MM.1S (cell line): ENCODE results near the gene PADI4.

Experiments used
- EZH2 ChIP-seq: fragments of 300-600 bp; sonication (generic); optimal IDR thresholded peaks from 2 replicates; pipeline ENCODE3; 2017; ENCODE audit warnings: low read depth, mild to moderate bottlenecking, antibody characterized with exemption, low read length, mixed read lengths
- TF ChIP-seq, protein P1 (sequence below): fragments of 300-600 bp; sonication (generic); IDR thresholded peaks from 2 replicates; pipeline ENCODE4 v1.5.1; 2016; ENCODE audit warnings: antibody characterized with exemption, low read length, mixed read lengths

GRCh38 chr1:17264470-17264869 lies 43.5 kb upstream of the PADI4 start:
- TF ChIP-seq, protein P1, sequence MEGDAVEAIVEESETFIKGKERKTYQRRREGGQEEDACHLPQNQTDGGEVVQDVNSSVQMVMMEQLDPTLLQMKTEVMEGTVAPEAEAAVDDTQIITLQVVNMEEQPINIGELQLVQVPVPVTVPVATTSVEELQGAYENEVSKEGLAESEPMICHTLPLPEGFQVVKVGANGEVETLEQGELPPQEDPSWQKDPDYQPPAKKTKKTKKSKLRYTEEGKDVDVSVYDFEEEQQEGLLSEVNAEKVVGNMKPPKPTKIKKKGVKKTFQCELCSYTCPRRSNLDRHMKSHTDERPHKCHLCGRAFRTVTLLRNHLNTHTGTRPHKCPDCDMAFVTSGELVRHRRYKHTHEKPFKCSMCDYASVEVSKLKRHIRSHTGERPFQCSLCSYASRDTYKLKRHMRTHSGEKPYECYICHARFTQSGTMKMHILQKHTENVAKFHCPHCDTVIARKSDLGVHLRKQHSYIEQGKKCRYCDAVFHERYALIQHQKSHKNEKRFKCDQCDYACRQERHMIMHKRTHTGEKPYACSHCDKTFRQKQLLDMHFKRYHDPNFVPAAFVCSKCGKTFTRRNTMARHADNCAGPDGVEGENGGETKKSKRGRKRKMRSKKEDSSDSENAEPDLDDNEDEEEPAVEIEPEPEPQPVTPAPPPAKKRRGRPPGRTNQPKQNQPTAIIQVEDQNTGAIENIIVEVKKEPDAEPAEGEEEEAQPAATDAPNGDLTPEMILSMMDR, result no peak
- no peak for TF ChIP-seq EZH2
